A549 (cell line): ENCODE measurements around the gene GALNT14. TPM values are rescaled to one million over a fixed set of nuclear protein-coding genes. Genes with fewer than 3 reads are reported as not detected.

Experiments
- ATAC-seq, 2 experiments: fragments of 200-7000 bp in 1 of 2; fragments of >200 bp in 1 of 2; cut with Nextera tagmentation in 1 of 2; cut with Tn5 transposase in 1 of 2; 3 replicates each; pipeline versions ENCODE4 v1.8.0 to v1.9.1; 2018 to 2020; ENCODE audit warnings: mild to moderate bottlenecking in 1 of 2, moderate library complexity in 1 of 2
- CTCF ChIA-PET: fragments of 300-600 bp; sonication (Branson Sonifier 250); formaldehyde crosslinking; extraction: SDS; loops from one replicate; lab custom pipeline; 2021; ENCODE audit warnings: antibody characterized with exemption, inconsistent platforms; lab: Yijun Ruan, JAX
- POLR2A ChIA-PET: fragments of 350-600 bp; formaldehyde crosslinking; extraction: SDS; loops from one replicate; lab custom pipeline; 2021; ENCODE audit warnings: antibody characterized with exemption, inconsistent platforms; lab: Yijun Ruan, JAX
- DNase-seq, 2 experiments: peaks; one replicate each; pipeline versions ENCODE4 v3.0.0 to v3.0.0-alpha.2; 2011 to 2016; ENCODE audit warnings: low read depth in 1 of 2, low spot score in 1 of 2
- FAIRE-seq: peaks from 2 replicates; lab custom pipeline; 2011; peaks lifted over from hg19 to GRCh38; lab: Jason Lieb, UNC
- H3K27ac ChIP-seq, 2 experiments: fragments of >200 bp; sonication (Bioruptor Twin); formaldehyde crosslinking; 3 replicates each; pipeline ENCODE4 v1.5.1; 2016 to 2017
- H3K4me1 ChIP-seq: fragments of >200 bp; sonication (Bioruptor Twin); formaldehyde crosslinking; 3 replicates; pipeline ENCODE4 v1.6.1; 2016
- H3K4me2 ChIP-seq: fragments of >200 bp; sonication (Bioruptor Twin); formaldehyde crosslinking; 3 replicates; pipeline ENCODE4 v1.6.1; 2016
- H3K4me3 ChIP-seq: fragments of >200 bp; sonication (Bioruptor Twin); formaldehyde crosslinking; 3 replicates; pipeline ENCODE4 v1.5.1; 2016
- H3K9me3 ChIP-seq: fragments of >200 bp; sonication (Bioruptor Twin); formaldehyde crosslinking; 3 replicates; pipeline ENCODE4 v1.6.1; 2016
- BHLHE40 ChIP-seq: IDR thresholded peaks from 2 replicates; pipeline ENCODE4 v1.6.1; 2012; ENCODE audit warnings: low read depth, low read length, inconsistent platforms
- CBX2 ChIP-seq: fragments of 200-600 bp; sonication (generic); IDR thresholded peaks from 2 replicates; pipeline ENCODE4 v1.6.1; 2016; ENCODE audit warnings: low read depth, mild to moderate bottlenecking, borderline replicate concordance
- EHF ChIP-seq: fragments of 250-450 bp; sonication (Bioruptor Pico); IDR thresholded peaks from 2 replicates; pipeline ENCODE4 v1.5.0; 2020; ENCODE audit warnings: mild to moderate bottlenecking
- EHMT2 ChIP-seq: fragments of 200-600 bp; sonication (generic); IDR thresholded peaks from 2 replicates; pipeline ENCODE4 v1.6.1; 2016; ENCODE audit warnings: antibody characterized with exemption, low read depth, mild to moderate bottlenecking, moderate library complexity
- ESRRA ChIP-seq: fragments of 150-350 bp; IDR thresholded peaks from 2 replicates; pipeline ENCODE4 v1.6.1; 2014; ENCODE audit warnings: mild to moderate bottlenecking, low read length, borderline replicate concordance
- FOSL2 ChIP-seq, 2 experiments: fragments of 450-650 bp in 1 of 2; fragments of >200 bp in 1 of 2; sonication (Bioruptor Twin) in 1 of 2; formaldehyde crosslinking; IDR thresholded peaks; 2 replicates each; pipeline versions ENCODE4 v1.5.0 to v1.6.1; 2016 to 2020; ENCODE audit warnings: mild to moderate bottlenecking in 1 of 2, moderate library complexity in 1 of 2
- HEYL ChIP-seq: fragments of 250-450 bp; sonication (Bioruptor Pico); IDR thresholded peaks from 2 replicates; pipeline ENCODE4 v1.8.0; 2021; ENCODE audit warnings: mild to moderate bottlenecking, moderate library complexity
- HOXA7 ChIP-seq: fragments of 250-450 bp; sonication (Bioruptor Pico); IDR thresholded peaks from 2 replicates; pipeline ENCODE4 v1.5.0; 2020; ENCODE audit warnings: mild to moderate bottlenecking, moderate library complexity
- JUN ChIP-seq, 2 experiments: fragments of >200 bp; sonication (Bioruptor Twin); formaldehyde crosslinking; IDR thresholded peaks; 2 replicates in 1 of 2; 3 replicates in 1 of 2; pipeline ENCODE4 v1.6.1; 2016 to 2017
- JUNB ChIP-seq: fragments of >200 bp; sonication (Bioruptor Twin); formaldehyde crosslinking; IDR thresholded peaks from 2 replicates; pipeline ENCODE4 v1.6.1; 2016
- MAFK ChIP-seq: fragments of 450-650 bp; IDR thresholded peaks from 2 replicates; pipeline ENCODE4 v1.6.1; 2014; ENCODE audit not compliant: partially characterized antibody
- MYC ChIP-seq: IDR thresholded peaks from 2 replicates; pipeline ENCODE4 v1.6.1; 2012; ENCODE audit warnings: mild to moderate bottlenecking, inconsistent platforms, low read length, improper control_type of control experiment, borderline replicate concordance
- NFE2L2 ChIP-seq: fragments of 150-350 bp; conservative IDR thresholded peaks from 2 replicates; pipeline ENCODE4 v1.6.1; 2014; ENCODE audit warnings: low read length
- NPAS2 ChIP-seq: fragments of 250-450 bp; sonication (Bioruptor Pico); IDR thresholded peaks from 2 replicates; pipeline ENCODE4 v1.8.0; 2022; ENCODE audit warnings: mild to moderate bottlenecking, moderate library complexity, borderline replicate concordance
- NR3C1 ChIP-seq: fragments of >200 bp; sonication (Bioruptor Twin); formaldehyde crosslinking; IDR thresholded peaks from 3 replicates; pipeline ENCODE4 v1.6.1; 2017
- POLR2A ChIP-seq: IDR thresholded peaks from 2 replicates; pipeline ENCODE4 v1.6.1; 2012; ENCODE audit warnings: mild to moderate bottlenecking, low read length
- RAD21 ChIP-seq, 2 experiments: fragments of >200 bp in 1 of 2; sonication (Bioruptor Twin) in 1 of 2; formaldehyde crosslinking in 1 of 2; IDR thresholded peaks in 1 of 2; conservative IDR thresholded peaks in 1 of 2; 2 replicates in 1 of 2; 3 replicates in 1 of 2; pipeline ENCODE4 v1.6.1; 2012 to 2018; ENCODE audit warnings: inconsistent platforms in 1 of 2
- SMC3 ChIP-seq: fragments of >200 bp; sonication (Bioruptor Twin); formaldehyde crosslinking; IDR thresholded peaks from 3 replicates; pipeline ENCODE4 v1.6.1; 2018; ENCODE audit warnings: inconsistent platforms
- SREBF2 ChIP-seq: fragments of 450-650 bp; IDR thresholded peaks from 2 replicates; pipeline ENCODE4 v1.6.1; 2014; ENCODE audit warnings: mild to moderate bottlenecking, moderate library complexity
- TP53 ChIP-seq: fragments of 250-450 bp; sonication (Bioruptor Pico); IDR thresholded peaks from 2 replicates; pipeline ENCODE4 v1.5.0; 2021; ENCODE audit warnings: mild to moderate bottlenecking, moderate library complexity
- WGBS: methylation state at CpG from one replicate; pipeline ENCODE4 v1.1.6; 2017; ENCODE audit errors: missing lambda C conversion rate; 5-methylcytosine and 5-hydroxymethylcytosine counted together
- polyA plus RNA-seq, 4 experiments: library from polyadenylated mRNA; depleted of rRNA in 3 of 4; stranded (reverse); fragments of >200 nt; fragmentation: RNase III in 1 of 4; extraction: RNeasy Plus Mini Kit Qiagen cat#74134 plus additional on column Dnase treatment in 1 of 4; gene quantifications; 2 replicates in 3 of 4; 3 replicates in 1 of 4; pipeline ENCODE4 v1.2.3, GENCODE V29; 2011 to 2017
- TF ChIP-seq, protein P1 (sequence below): IDR thresholded peaks from 2 replicates; pipeline ENCODE4 v1.6.1; 2012
- TF ChIP-seq, protein P2 (sequence below): fragments of 250-450 bp; sonication (Bioruptor Pico); IDR thresholded peaks from 2 replicates; pipeline ENCODE4 v1.5.0; 2021; ENCODE audit warnings: mild to moderate bottlenecking, moderate library complexity, borderline replicate concordance
- TF ChIP-seq, protein P3 (sequence below): fragments of 150-350 bp; IDR thresholded peaks from 2 replicates; pipeline ENCODE4 v1.6.1; 2014; ENCODE audit warnings: low read depth, mild to moderate bottlenecking, low read length
- TF ChIP-seq, protein P4 (sequence below): fragments of >200 bp; sonication (Bioruptor Twin); formaldehyde crosslinking; IDR thresholded peaks from 3 replicates; pipeline ENCODE4 v1.5.1; 2016
- TF ChIP-seq, protein P5 (sequence below): fragments of >200 bp; sonication (Bioruptor Twin); formaldehyde crosslinking; IDR thresholded peaks from 2 replicates; pipeline ENCODE4 v1.6.1; 2016
- TF ChIP-seq, protein P6 (sequence below): fragments of 250-450 bp; sonication (Bioruptor Pico); IDR thresholded peaks from 2 replicates; pipeline ENCODE4 v1.5.0; 2020; ENCODE audit warnings: low read depth, mild to moderate bottlenecking, moderate library complexity

GALNT14 gene
- polyA plus RNA-seq, 2 of the 4 experiments (the other 2 are of a cell fraction) = 34.4 to 38.3 TPM

DNA sequence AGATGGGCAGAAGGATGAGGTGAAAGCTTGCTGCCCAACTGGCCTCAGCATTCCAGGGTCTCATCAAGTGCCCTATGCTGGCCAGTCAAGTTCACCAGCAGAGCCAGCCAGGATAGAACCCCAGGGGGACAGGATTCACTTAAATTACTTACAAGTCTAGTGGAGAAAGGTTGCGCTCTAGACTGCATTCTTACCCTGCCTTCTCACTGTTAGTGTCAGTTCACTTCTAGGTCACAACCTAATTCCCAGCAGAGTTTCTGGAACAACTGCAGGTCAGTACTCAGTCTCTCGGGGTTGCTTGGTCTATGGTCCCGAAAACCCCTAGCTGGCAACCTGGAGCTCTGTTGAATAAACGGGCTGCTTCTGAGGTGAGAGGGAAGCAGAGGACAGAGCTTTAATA, 32.9 kb upstream of the GALNT14 start:
- WGBS = 34% methylated on average over 4 of the region's 4 CpGs
- FAIRE-seq (no peak), ATAC-seq (no peak), DNase-seq (no peak)
- Histone ChIP-seq H3K4me1 (no peaks in the 10 kb centered on the region), H3K27ac (no peak overlapping the region), H3K4me3 (no peak overlapping the region), H3K9me3 (no peaks in the 10 kb centered on the region), H3K4me2 (no peak overlapping the region)
- ChIA-PET CTCF (interaction anchor here (0.9 to 18.8 kb wide), 16 partner anchors 8 to 1006 kb away, joined by 3 to 272 read pairs (median 10); partner anchors contain the start of gene GALNT14), POLR2A (no interaction called here)
- TF ChIP-seq EHMT2 = no peak
- no peak for TF ChIP-seq RAD21 (conservative IDR thresholded peaks at IDR 0.05 in 1 of 2, IDR thresholded peaks at IDR 0.05 in 1 of 2)
- no peak for TF ChIP-seq BHLHE40
- TF ChIP-seq, protein P1, sequence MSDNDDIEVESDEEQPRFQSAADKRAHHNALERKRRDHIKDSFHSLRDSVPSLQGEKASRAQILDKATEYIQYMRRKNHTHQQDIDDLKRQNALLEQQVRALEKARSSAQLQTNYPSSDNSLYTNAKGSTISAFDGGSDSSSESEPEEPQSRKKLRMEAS = no peak
- TF ChIP-seq FOSL2 (IDR thresholded peaks at IDR 0.05) = no peak
- no peak for TF ChIP-seq FOSL2 (CRISPR knock-in tag; IDR thresholded peaks at IDR 0.05)
- no peak for TF ChIP-seq HEYL
- no peak for TF ChIP-seq NPAS2 (CRISPR knock-in tag)
- TF ChIP-seq JUN (IDR thresholded peaks at IDR 0.05) = no peak
- TF ChIP-seq NR3C1 = no peak
- TF ChIP-seq NFE2L2 = no peak
- TF ChIP-seq JUNB = no peak
- TF ChIP-seq MAFK = no peak
- TF ChIP-seq, protein P2, sequence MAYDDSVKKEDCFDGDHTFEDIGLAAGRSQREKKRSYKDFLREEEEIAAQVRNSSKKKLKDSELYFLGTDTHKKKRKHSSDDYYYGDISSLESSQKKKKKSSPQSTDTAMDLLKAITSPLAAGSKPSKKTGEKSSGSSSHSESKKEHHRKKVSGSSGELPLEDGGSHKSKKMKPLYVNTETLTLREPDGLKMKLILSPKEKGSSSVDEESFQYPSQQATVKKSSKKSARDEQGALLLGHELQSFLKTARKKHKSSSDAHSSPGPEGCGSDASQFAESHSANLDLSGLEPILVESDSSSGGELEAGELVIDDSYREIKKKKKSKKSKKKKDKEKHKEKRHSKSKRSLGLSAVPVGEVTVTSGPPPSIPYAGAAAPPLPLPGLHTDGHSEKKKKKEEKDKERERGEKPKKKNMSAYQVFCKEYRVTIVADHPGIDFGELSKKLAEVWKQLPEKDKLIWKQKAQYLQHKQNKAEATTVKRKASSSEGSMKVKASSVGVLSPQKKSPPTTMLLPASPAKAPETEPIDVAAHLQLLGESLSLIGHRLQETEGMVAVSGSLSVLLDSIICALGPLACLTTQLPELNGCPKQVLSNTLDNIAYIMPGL (CRISPR knock-in tag) = no peak

DNA sequence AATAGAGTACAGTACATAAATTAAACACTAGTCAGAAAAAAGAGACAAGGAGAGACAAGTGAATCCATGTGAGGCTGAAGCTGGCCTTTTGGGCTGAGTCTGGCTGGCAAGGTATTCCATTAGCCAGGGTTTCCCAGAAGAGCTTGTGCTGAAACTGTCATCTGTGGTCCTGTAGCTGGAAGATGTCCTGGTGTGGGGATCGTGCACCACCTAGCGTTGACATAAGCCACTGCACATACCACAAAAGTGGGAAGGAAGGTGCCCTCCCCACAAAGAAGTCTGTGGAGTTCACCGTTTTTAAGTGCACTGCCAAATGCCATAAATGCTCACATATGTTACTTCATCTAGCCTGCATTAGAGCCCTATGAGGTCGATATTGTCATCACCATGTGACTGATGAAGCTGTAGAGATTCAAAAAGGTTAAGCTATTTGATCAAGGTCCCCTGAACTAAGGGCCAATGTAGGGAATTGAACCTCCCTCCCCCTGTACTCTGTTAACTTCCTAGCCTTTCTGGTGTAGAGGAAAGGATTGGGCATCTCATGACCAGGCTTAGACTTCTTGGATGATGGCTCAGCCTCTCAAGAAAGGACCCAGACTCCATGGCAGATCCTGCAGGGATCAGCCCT, 31.9 kb upstream of the GALNT14 start:
- DNase-seq (peak; percentile 78 to 84), FAIRE-seq (peak; percentile 98)
- POLR2A ChIA-PET = interaction anchor here (0.8 kb wide), 1 partner anchor 64 kb away, joined by 5 read pairs; the partner anchor contains the start of gene EHD3

More for the DNA sequence above, 31.9 kb upstream of the GALNT14 start:
- H3K4me2 ChIP-seq = no peak overlapping the region
- CTCF ChIA-PET = interaction anchor here (0.5 to 18.8 kb wide), 78 partner anchors 9 to 1082 kb away, joined by 3 to 272 read pairs (median 4); partner anchors contain the start of gene GALNT14
- no peaks in the 10 kb centered on the region for H3K4me1 ChIP-seq
- H3K9me3 ChIP-seq = no peaks in the 10 kb centered on the region
- ATAC-seq = peak; percentile 92 to 98
- H3K4me3 ChIP-seq = no peak overlapping the region
- no peak overlapping the region for H3K27ac ChIP-seq
- TF ChIP-seq HOXA7 (no peak), TP53 (CRISPR knock-in tag) (no peak), ESRRA (no peak), NPAS2 (CRISPR knock-in tag) (no peak), EHF (CRISPR knock-in tag) (no peak), SREBF2 (no peak), SMC3 (peak; percentile 95), JUNB (no peak), MYC (no peak), RAD21 (conservative IDR thresholded peaks at IDR 0.05 in 1 of 2, IDR thresholded peaks at IDR 0.05 in 1 of 2) (peak; percentile 96 to 98), POLR2A (no peak), CBX2 (no peak), MAFK (no peak)
- TF ChIP-seq, protein P3, sequence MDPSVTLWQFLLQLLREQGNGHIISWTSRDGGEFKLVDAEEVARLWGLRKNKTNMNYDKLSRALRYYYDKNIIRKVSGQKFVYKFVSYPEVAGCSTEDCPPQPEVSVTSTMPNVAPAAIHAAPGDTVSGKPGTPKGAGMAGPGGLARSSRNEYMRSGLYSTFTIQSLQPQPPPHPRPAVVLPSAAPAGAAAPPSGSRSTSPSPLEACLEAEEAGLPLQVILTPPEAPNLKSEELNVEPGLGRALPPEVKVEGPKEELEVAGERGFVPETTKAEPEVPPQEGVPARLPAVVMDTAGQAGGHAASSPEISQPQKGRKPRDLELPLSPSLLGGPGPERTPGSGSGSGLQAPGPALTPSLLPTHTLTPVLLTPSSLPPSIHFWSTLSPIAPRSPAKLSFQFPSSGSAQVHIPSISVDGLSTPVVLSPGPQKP = no peak
- TF ChIP-seq, protein P4, sequence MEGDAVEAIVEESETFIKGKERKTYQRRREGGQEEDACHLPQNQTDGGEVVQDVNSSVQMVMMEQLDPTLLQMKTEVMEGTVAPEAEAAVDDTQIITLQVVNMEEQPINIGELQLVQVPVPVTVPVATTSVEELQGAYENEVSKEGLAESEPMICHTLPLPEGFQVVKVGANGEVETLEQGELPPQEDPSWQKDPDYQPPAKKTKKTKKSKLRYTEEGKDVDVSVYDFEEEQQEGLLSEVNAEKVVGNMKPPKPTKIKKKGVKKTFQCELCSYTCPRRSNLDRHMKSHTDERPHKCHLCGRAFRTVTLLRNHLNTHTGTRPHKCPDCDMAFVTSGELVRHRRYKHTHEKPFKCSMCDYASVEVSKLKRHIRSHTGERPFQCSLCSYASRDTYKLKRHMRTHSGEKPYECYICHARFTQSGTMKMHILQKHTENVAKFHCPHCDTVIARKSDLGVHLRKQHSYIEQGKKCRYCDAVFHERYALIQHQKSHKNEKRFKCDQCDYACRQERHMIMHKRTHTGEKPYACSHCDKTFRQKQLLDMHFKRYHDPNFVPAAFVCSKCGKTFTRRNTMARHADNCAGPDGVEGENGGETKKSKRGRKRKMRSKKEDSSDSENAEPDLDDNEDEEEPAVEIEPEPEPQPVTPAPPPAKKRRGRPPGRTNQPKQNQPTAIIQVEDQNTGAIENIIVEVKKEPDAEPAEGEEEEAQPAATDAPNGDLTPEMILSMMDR = peak; percentile 97
- TF ChIP-seq, protein P5, sequence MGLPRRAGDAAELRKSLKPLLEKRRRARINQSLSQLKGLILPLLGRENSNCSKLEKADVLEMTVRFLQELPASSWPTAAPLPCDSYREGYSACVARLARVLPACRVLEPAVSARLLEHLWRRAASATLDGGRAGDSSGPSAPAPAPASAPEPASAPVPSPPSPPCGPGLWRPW = no peak
- TF ChIP-seq, protein P6, sequence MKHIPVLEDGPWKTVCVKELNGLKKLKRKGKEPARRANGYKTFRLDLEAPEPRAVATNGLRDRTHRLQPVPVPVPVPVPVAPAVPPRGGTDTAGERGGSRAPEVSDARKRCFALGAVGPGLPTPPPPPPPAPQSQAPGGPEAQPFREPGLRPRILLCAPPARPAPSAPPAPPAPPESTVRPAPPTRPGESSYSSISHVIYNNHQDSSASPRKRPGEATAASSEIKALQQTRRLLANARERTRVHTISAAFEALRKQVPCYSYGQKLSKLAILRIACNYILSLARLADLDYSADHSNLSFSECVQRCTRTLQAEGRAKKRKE = no peak
- TF ChIP-seq, protein P1 = no peak
- WGBS = 2% methylated on average over 4 of the region's 4 CpGs
